Skin epidermis (tissue), 12 donors: Measurements from ENCODE around the gene FN1.

Experiments
- H3K27ac ChIP-seq, 21 experiments: fragments of 200-600 bp; sonication (generic) in 11 of 21; one replicate each; pipeline ENCODE4 v1.5.0; 2020; ENCODE audit warnings: mild to moderate bottlenecking in 3 of 21, inconsistent platforms in 2 of 21, moderate library complexity in 2 of 21
- H3K4me3 ChIP-seq, 7 experiments: fragments of 200-600 bp; sonication (generic) in 2 of 7; one replicate each; pipeline ENCODE4 v1.5.0; 2020; ENCODE audit warnings: inconsistent platforms in 2 of 7, mild to moderate bottlenecking in 2 of 7, moderate library complexity in 1 of 7

The FN1 gene

GRCh38 chr2:215358891-215359575, 76.8 kb downstream of the FN1 start:
- Histone ChIP-seq H3K4me3 (no peak overlapping the region), H3K27ac (no peak overlapping the region)

GRCh38 chr2:215358312-215358845, 77.5 kb downstream of the FN1 start:
- H3K27ac ChIP-seq = no peak overlapping the region
- H3K4me3 ChIP-seq = no peak overlapping the region

- Histone ChIP-seq H3K27ac (no peak overlapping the region), H3K4me3 (no peak overlapping the region)
Observed at GRCh38 chr2:215357660-215358059, 78.2 kb downstream of the FN1 start.

GRCh38 chr2:215356948-215357461, 78.9 kb downstream of the FN1 start:
- H3K4me3 ChIP-seq = no peak overlapping the region

GRCh38 chr2:215356334-215356947, 79.4 kb downstream of the FN1 start:
- no peak overlapping the region for H3K27ac ChIP-seq
- H3K4me3 ChIP-seq = no peak overlapping the region

More at GRCh38 chr2:215356948-215357461, 78.9 kb downstream of the FN1 start:
- H3K27ac ChIP-seq = no peak overlapping the region

- H3K4me3 ChIP-seq = no peak overlapping the region
- H3K27ac ChIP-seq = no peak overlapping the region
Observed at GRCh38 chr2:215355801-215356200, 80.1 kb downstream of the FN1 start.

- Histone ChIP-seq H3K4me3 (no peak overlapping the region), H3K27ac (no peak overlapping the region)
Observed at GRCh38 chr2:215354771-215355695, 80.8 kb downstream of the FN1 start.

GRCh38 chr2:215352602-215353001, 83.3 kb downstream of the FN1 start:
- Histone ChIP-seq H3K27ac (no peak overlapping the region), H3K4me3 (no peak overlapping the region)

GRCh38 chr2:215347878-215348277, 88.0 kb downstream of the FN1 start:
- Histone ChIP-seq H3K27ac (no peak overlapping the region), H3K4me3 (no peak overlapping the region)

- Histone ChIP-seq H3K27ac (no peak overlapping the region), H3K4me3 (no peak overlapping the region)
Observed at GRCh38 chr2:215338883-215339679, 96.8 kb downstream of the FN1 start.

GRCh38 chr2:215332872-215333595, 102.8 kb downstream of the FN1 start:
- Histone ChIP-seq H3K4me3 (no peak overlapping the region), H3K27ac (no peak overlapping the region)

GRCh38 chr2:215328066-215328465, 107.8 kb downstream of the FN1 start:
- H3K27ac ChIP-seq = peak overlapping the region in 2 of 21 experiments; percentile 41 to 59

GRCh38 chr2:215324811-215325210, 111.1 kb downstream of the FN1 start:
- H3K27ac ChIP-seq = no peak overlapping the region
- no peak overlapping the region for H3K4me3 ChIP-seq

More at GRCh38 chr2:215328066-215328465, 107.8 kb downstream of the FN1 start:
- no peak overlapping the region for H3K4me3 ChIP-seq

GRCh38 chr2:215320679-215321078, 115.2 kb downstream of the FN1 start:
- H3K27ac ChIP-seq = no peak overlapping the region
- no peak overlapping the region for H3K4me3 ChIP-seq

GRCh38 chr2:215320102-215320501, 115.8 kb downstream of the FN1 start:
- Histone ChIP-seq H3K4me3 (no peak overlapping the region), H3K27ac (no peak overlapping the region)

- Histone ChIP-seq H3K4me3 (no peak overlapping the region), H3K27ac (no peak overlapping the region)
Observed at GRCh38 chr2:215319500-215319899, 116.4 kb downstream of the FN1 start.

- Histone ChIP-seq H3K27ac (no peak overlapping the region), H3K4me3 (no peak overlapping the region)
Observed at GRCh38 chr2:215316336-215316735, 119.5 kb downstream of the FN1 start.

- peak overlapping the region in 2 of 21 experiments; percentile 1 to 15 for H3K27ac ChIP-seq
- H3K4me3 ChIP-seq = no peak overlapping the region
Observed at GRCh38 chr2:215315301-215315700, 120.6 kb downstream of the FN1 start.

- Histone ChIP-seq H3K27ac (peak overlapping the region in 1 of 21 experiments; percentile 1), H3K4me3 (no peak overlapping the region)
Observed at GRCh38 chr2:215314896-215315295, 121.0 kb downstream of the FN1 start.
